Forelimb muscle (tissue), 1 donor: ENCODE results near the gene SF3B3. TPM values are rescaled to one million over a fixed set of nuclear protein-coding genes. Genes with fewer than 3 reads are reported as not detected.
"Not testable (repeated sequence)": the region's sequence is repeated elsewhere in the genome, so short reads cannot be mapped to it uniquely, and the experiment has no call there.

Experiments used
- DNase-seq: peaks from one replicate; pipeline ENCODE4 v3.0.0-alpha.2; 2013; ENCODE audit warnings: low read depth
- polyA plus RNA-seq: library from polyadenylated mRNA; unstranded; fragments of 120-200 nt; gene quantifications from one replicate; pipeline ENCODE4 v1.2.1, GENCODE V29; 2013; ENCODE audit not compliant: insufficient read length

SF3B3 gene
- polyA plus RNA-seq, 1 donor = 202 TPM

DNA sequence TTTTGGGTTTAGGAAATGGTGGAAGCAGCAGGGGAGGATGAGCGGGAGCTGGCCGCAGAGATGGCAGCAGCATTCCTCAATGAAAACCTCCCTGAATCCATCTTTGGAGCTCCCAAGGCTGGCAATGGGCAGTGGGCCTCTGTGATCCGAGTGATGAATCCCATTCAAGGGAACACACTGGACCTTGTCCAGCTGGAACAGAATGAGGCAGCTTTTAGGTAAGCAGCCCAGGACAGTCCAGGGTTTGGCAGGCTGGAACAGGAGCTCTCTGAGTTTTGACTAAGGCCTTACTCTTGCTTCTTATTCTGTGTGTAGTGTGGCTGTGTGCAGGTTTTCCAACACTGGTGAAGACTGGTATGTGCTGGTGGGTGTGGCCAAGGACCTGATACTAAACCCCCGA is 41.4 kb downstream of the SF3B3 start:
- DNase-seq = no peak

DNA sequence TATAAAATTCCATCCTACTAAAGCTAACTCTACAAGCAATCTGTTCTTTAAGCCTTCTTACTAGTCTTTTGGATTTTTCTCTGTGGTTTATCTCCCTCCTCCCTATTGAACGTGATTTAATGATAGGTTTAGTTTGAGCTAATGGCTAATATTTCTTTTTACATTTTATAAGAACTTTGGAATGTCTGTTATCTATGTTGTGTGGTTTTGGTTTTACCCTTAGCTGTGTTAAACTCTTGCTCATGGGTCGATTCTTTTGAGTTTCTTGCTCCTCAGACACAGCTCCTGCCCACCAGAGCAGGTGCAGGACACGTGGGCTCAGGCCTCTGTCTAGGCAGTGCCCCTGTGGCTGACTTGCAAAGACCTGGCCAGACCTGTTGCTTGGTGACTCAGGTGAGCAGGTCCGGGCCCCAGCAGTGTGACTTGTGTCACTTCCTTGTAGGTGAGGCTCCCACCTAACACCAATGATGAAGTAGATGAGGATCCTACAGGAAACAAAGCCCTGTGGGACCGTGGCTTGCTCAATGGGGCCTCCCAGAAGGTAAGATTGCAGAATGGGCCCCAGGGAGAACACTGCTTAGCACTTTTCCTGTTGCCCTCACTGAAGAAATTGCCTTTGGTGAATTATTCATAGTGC is 45.1 kb downstream of the SF3B3 start:
- no peak for DNase-seq

DNA sequence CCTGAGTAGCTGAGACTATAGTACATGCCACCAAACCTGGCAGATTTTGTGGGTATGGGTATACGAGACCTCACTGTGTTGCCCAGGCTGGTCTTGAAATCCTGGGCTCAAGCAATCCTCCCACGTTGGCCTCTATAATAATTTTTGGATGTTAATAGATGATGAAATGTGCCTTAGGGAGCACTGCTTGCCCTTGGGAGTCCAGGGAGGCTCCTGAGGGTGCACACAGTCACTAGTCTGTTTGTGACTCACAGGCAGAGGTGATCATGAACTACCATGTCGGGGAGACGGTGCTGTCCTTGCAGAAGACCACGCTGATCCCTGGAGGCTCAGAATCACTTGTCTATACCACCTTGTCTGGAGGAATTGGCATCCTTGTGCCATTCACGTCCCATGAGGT is 46.1 kb downstream of the SF3B3 start:
- no peak for DNase-seq

DNA sequence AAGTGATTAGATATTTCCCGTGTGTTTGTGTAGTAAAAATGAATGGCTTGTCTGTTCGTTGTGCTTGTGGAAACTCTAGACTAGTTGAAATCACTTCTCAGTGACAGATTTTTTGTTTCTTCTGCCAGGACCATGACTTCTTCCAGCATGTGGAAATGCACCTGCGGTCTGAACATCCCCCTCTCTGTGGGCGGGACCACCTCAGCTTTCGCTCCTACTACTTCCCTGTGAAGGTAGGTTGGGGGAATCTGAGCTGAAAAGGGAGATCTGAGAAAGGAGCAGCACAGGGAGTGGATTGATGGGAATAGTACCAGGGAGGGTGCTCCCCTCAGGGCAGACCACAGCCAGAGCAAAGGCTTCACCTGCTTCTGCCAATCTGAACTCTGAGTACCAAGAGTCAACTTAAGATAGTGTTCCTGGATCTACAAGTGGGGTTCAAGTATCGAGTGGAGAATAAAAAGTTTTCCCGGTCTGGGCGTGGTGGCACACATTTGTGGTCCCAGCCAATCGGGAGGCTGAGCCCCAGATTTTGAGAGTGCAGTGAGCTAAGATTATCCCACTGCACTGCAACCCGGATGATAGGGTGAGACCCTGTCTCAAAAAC is 47.5 kb downstream of the SF3B3 start:
- no peak for DNase-seq

DNA sequence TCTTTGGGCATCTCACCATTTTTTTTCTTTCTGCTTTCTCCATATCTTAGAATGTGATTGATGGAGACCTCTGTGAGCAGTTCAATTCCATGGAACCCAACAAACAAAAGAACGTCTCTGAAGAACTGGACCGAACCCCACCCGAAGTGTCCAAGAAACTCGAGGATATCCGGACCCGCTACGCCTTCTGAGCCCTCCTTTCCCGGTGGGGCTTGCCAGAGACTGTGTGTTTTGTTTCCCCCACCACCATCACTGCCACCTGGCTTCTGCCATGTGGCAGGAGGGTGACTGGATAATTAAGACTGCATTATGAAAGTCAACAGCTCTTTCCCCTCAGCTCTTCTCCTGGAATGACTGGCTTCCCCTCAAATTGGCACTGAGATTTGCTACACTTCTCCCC is 48.0 kb downstream of the SF3B3 start:
- no peak for DNase-seq

DNA sequence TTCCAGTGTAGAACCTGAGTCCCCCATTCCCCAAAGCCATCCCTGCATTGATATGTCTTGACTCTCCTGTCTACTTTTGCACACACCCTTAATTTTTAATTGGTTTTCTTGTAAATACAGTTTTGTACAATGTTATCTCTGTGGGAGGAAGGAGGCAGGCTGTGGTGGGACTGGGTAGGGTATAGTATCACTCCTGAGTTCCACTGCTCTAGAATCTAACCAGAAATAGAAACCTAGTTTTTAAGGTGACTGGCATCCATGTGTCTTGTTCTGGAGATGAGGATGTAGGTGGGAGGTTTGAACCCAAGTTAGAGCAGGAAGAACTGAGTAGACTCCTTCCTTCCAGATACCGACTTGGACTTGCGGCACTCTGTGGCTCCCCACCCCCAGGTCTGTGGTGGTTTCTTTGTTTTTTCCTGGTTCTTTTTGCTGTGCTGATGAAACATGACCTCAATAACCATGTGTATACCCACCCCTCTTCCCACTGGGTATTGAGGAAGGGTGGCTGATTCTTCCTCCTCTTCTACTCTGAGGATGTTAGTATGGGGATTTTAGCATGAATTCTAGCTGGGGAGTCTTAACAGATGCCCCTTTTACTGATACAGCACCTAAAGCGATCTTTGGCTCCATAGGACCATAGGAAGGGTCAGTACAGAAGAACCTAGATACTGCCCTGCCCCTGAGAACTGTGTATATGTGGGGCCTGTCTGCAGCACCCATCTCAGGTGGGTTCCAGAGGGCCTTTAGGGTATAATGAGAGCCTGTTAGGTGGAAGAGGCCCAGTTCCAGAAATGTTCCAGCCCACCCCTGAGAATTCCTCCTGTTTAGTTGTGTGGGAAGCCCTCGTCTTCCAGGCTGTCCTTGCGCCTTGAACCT is 48.7 kb downstream of the SF3B3 start:
- no peak for DNase-seq

DNA sequence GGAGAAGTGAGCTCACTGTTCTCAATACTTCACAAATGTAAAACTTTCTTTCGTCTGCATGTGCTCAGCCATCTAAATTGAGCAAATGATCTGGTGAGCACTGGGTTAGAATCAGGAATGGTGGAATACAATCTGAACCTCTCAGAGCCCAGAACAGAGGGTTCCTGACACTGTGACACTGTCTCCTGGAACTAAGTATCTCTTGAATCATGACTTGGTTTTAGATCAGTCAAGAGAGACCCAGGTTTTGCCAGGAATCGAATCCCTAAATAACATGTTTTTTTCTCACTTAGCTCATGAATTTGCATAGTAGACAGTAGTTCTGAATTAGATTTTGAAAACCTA is 49.3 kb downstream of the SF3B3 start:
- no peak for DNase-seq

DNA sequence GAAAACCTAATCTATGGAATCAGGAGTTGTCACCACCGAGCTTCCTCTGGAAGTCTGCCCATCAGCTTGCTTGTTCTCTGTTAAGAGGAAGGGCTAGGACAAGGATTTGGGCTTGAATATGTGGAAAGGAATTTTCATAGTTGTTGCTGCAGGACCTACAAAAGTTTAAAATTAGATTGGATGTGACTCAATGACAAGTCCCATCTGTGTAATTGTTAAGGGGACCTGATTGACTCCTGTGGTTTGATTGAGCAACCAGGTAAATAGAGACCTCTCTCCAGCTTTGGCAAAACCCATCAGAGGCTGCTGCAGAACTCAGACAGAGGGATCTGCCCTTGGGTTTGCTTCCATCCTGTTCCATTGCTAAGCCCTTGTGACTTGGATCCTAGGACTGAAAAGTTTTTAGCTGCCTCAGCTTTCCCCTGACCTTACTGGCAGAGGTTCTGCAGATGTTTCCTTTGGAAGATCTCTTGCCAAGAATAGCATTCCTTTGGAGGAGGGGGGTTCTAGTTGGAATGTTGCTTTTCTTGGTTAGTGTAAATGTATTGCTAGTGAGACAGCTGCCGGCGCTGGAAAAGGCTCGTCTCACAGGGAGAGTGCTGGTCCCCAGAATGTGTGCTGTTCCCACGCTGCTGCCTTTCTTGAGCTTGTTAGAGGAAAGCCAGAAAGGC is 50.0 kb downstream of the SF3B3 start:
- DNase-seq = peak; percentile 73

DNA sequence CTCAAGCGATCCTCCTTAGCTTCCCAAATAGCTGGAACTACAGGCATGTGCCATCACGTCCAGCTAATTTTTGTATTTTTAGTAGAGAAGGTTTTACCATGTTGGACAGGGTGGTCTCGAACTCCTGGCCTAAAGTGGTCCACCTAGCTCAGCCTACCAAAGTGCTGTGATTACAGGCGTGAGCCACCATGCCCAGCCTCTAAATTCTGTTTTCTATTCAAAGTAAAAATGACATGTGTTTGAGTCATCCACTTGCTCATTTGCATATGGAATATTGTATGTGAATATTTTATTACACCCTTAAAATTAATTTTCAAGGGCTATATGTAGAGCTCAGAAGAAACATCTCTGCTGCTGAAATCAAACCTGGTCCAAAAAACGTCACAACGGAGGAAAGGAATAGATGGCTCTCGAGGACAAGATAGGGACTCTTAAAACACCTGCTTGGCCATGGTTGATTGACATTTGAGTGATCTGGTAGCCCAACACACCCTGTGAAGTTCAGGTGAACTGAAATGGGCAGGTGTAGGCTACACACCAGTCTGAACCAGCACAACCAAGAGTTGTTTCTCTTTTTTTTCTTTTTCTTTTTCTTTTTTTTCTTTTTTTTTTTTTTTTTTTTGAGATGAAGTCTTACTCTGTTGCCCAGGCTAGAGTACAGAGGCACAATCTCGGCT is 51.1 kb downstream of the SF3B3 start:
- DNase-seq = no peak

DNA sequence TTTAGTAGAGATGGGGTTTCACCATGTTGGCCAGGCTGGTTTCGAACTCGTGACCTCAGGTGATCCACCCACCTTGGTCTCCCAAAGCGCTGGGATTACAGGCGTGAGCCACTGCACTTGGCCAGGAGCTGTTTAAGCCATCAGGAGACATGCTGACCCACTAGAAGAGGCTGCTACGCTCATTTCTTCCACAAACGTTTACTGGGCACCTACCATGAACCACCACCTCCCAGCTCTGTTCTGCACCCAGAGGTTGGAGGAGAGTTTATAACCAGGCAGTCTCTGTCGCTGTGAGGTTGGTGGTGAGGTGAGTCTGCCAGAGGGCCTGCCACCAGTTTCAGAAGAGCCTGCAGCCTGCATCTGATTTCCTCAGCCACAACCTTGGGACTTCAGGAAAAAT is 51.8 kb downstream of the SF3B3 start:
- no peak for DNase-seq

DNA sequence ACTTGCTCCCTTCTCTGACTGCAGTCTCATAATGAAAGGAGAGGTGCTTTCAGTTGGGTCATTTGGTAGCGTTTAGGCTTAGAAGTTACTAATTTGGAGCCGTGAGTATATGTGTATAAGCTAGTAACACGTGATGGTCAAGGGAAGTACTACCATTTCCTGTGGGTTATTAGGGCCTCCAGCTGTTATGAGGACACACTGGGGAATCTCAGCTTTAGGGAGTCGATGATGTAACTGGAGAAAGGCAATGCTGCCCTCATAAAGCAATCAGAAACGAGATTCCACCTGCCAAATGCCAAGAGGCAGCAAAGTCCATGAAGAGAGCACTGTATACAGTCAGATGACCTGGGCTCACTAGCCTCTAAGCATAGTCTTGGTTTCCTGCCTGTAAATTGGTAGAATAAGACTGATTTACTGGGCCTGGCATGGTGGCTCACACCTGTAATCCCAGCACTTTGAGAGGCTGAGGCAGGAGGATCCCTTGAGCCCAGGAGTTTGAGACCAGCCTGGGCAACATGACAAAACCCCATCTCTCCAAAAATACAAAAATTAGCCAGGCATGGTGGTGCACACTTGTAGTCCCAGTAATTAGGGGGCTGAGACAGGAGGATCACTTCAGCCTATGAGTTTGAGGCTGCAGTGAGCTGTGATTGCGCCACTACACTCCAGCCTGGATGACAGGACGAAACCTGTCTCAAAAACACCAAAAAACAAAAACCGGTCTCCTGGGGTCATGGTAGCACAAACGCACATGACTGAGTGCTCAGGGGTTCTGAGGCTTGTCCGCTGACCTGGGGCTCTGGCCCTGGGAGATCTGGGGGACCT is 53.0 kb downstream of the SF3B3 start:
- DNase-seq = no peak

DNA sequence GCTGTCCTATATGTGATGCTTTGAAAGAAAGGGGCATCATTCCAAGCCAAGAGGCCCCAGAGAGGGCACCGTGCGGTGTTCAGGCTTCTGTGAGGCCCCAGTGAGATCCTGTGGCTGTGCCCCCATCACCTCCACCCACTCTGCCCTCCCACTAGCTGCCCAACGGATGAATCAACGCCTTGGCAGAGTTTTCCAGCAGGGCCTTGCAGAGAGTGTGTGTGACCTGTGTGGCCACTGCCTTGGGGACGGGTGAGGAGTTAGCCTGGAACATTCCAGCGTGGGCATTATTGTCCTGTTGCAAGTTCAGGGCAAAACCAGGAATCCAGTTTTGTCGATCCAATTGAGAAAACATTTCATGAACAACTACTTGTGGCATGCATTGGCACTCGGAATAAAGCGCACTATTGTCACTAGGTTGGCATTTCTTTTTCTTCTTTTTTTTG is 53.7 kb downstream of the SF3B3 start:
- DNase-seq = no peak

DNA sequence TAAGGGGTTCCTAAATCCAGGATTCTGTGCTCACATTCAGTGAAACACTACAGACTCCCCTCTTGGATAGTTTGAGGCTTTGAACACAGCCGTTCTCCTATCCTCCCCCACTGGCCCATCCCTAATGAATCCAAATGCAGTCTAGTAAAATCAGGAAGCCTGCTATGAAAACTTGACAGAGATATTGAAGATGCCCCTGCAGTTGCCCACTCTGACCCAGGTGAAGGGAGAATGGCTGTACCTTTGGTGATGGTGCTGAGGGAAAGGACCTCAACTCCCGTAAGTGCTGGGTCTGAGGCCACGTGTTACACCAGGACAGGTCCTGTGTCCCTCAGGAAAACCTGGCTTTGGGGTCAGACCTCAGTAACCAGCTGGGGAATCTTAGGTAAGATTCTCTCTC is 54.4 kb downstream of the SF3B3 start:
- DNase-seq = no peak

DNA sequence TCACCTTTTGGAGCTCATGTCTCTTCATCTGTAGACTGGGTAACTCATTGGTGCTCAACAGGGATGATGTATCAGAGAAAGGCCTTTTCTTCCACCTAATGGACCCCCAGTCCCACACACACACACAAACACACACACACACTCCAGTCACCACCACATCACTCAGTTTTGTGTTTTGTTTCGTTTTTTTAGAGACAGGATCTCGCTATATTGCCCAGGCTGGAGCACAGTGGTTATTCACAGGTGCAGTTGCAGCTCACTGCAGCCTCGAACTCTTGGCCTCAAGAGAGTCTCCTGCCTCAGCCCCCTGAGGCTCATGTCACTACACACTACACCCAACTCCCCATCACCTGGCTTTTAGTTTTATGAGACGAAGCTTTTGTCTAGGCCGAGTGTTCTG is 55.6 kb downstream of the SF3B3 start:
- DNase-seq = no peak

DNA sequence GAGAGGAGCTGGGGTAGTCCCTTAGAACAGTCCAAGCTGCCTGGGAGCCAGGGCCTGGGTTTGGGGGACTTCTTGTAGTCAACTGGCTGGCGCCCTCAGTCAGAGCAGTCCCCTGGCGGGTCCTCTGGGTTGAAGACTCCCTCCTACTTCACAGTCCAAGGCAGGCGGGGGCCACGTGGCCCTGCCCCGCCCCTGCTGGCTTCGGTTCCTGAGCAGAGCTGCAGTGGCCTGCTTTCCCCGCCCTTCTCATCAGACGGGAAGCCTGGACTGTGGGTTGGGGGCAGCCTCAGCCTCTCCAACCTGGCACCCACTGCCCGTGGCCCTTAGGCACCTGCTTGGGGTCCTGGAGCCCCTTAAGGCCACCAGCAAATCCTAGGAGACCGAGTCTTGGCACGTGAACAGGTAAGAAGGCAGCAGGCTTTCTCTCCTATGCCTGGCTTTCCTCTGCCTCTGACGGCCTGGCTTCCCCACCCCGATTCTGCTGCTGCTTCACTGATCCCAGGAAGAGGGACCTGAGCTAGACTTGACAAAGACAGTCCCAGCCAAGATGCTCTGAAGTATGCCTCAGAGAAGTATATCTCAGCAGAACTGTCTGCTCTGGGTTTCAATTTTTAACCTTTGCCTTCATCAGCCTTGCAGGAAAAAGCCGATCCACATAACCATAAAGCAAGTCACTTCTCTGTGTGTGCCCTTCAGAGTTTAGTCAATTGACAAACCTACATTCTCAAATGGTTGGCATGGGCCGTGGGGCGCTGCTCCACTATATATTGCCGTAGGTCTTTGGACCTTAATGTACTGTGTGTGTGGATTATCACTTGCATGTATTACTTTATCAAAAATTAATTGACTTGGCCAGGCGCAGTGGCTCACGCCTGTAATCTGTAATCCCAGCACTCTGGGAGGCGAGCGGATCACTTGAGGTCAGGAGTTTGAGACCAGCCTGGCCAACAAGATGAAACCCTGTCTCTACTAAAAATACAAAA is 56.3 kb downstream of the SF3B3 start:
- DNase-seq = no peak

DNA sequence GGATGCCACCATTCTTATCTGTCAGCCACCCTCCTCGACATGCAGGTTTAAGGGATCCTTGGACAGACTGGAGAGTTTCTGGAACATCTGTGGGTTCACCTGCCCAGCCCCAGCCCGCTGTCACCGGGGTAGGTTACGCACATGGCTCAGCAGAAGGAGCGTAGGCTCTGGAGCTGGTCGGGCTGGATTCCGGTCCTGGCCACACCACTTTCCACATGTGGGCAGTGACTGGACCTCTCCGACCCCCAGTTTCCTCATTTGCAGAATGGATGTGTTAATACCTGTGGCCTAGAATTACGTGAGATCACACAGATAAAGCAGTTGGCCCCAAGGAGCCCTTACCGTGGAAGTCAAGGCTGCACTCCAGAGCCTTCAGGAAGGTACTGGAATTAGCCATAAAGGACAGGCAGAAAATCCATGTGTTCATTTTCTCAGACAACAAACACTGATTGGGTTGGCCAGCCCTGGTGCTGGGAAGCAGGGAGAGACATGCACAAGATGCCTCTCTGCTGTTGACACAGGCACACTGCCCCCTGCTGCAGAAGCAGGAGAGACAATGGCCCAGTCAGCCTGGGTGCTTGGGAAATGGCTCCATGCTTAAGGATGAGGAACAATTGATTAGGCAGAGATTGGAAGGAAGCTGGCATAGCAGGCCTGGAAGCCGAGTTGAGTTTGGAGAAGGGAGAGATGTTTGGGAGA is 58.8 kb downstream of the SF3B3 start:
- DNase-seq = no peak

DNA sequence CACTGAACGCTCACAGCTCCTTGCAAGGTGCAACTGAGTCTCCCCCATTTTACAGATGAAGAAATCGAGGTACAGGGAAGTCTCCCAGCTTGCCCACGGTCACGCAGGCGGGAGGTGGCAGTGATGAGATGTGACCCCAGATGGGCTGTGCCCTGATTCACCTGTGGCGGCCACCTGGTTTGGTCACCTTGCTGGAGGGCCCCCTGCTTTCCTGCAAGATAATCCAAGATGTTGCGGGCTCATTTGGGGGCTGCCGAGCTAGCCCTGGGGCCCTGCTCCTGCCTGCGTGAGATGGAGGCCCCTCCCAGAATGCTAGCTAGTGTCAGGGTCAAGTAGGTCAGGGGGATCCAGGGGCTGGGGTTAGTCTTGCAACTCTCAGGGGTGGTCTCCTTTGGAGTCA is 63.1 kb downstream of the SF3B3 start:
- DNase-seq = no peak

DNA sequence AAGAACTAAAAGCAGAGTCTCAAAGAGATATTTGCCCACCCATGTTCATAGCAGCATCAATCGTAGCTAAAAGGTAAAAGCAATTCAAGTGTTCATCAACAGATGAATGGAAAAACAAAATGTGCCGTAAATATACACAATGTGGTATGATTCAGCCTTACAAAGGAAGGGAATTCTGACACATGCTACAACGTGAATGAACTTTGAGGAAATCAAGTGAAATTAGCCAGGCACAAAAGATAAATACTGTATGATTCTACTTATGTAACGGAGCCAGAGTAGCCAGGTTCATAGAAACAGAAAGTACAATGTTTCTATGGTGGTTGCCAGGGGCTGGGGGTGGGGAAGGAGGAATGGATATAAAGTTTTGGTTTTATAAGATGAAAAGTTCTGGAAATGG is 64.9 kb downstream of the SF3B3 start:
- DNase-seq = no peak

DNA sequence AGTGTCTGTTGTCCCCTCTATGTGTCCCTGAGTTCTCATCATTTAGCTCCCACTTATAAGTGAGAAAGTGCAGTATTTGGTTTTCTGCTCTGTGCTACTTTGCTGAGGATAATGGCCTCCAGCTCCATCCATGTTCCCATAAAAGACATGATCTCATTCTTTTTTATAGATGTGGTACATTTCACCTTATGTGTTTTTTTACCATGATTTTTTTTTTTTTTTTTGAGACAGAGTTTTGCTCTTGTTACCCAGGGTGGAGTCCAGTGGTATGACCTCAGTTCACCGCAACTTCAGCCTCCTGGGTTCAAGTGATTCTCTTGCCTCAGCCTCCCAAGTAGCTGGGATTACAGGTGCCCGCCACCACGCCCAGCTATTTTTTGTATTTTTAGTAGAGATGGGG is 65.8 kb downstream of the SF3B3 start:
- DNase-seq = not testable (repeated sequence)
